HG03139 (cell line): Measurements from ENCODE around the gene S100A8.
"Not testable (repeated sequence)": the region's sequence is repeated elsewhere in the genome, so short reads cannot be mapped to it uniquely, and the experiment has no call there.

ENCODE experiments used
- ATAC-seq: cut with Tn5 transposase; IDR thresholded peaks from one replicate; pipeline ENCODE4 v1.9.1; 2021; ENCODE audit not compliant: unreplicated experiment

Gene S100A8

GRCh38 chr1:153390938-153391710 lies at the start of gene S100A8:
TSS of gene S100A8 (minus strand) at chr1:153391073. CDS start at chr1:153390535, 538 bp downstream.
- ATAC-seq, result no peak

DNA sequence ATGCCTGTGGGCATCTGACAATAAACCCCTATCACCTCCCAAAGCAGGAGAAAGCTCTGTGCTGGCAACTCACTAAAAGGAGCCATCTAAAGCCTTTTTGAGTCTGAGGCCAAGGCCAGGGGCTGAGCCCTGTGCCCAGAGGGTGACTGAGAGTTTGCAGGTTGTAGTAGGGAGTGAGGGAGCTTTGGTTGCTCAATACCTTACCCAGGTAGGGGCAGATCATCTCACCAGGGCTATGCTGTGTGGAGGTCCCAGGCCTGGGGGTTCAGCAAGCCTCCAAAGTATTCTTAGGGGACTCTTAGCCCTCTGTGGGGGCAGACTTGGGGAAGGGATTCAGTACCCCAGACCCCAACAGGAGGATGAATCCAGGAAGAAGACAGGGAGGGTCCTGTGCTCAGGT lies 48.4 kb upstream of the S100A8 start:
- ATAC-seq, result no peak

DNA sequence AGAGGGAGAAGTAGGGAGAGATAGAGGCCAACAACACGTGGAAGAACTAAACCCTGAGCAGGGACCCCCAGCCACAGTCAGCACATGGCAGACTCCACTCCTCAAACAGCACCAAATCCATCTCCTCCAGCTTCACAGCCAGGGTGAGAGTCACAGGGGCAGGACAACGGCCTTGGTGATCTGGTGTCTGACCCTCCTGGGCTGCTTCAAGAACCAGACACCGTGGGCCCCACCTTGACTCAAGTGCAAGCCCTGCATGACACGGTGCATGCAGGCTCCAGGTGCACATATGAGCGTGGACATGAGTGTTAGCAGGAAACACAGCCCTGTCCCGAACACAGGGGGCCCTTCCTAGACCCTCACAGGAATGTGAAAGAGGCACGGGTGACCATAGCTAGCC lies 47.7 kb upstream of the S100A8 start:
- no peak for ATAC-seq

GRCh38 chr1:153437236-153437635 lies 46.4 kb upstream of the S100A8 start:
- no peak for ATAC-seq

GRCh38 chr1:153434746-153435455 lies 44.0 kb upstream of the S100A8 start:
- ATAC-seq, result no peak

DNA sequence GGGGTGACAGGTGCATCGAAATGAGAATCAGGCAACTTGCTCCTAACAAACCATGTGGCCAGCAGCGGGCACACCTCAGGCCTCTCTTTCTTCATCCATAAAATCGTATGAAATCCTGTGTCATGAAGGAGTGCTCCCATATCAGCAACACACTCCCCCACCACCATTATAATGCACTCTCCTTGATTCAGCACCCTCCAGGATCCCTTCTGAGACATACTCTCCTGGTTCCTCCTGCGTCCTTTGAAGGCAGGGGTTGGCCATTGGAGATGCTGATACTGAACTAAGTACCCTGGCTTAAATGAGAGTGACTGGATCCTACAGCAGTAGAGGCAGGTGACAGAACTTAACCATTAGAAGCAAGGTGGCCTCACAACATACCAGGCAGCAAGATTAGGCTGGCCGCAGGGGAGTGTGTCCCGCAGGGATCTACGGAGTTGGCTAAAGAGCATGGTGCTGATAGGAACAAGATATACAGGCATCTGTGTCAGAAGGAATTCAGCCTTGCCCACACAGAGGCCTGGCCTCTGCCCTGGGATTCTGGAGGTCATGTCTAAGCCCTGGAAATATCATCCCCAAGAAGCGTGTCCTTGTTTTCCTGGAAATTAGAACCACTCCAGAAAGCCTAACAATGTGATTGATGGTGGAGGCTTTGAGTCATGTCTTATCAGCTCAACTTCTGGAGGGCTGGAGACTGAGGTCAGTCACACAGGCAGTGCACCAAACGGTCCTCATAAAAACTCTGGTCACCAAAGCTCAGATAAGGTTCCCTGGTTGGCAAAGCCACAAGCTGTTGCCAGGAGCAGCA lies 42.2 kb upstream of the S100A8 start:
- no peak for ATAC-seq

- no peak for ATAC-seq
Observed at GRCh38 chr1:153431928-153432327, 41.1 kb upstream of the S100A8 start.

DNA sequence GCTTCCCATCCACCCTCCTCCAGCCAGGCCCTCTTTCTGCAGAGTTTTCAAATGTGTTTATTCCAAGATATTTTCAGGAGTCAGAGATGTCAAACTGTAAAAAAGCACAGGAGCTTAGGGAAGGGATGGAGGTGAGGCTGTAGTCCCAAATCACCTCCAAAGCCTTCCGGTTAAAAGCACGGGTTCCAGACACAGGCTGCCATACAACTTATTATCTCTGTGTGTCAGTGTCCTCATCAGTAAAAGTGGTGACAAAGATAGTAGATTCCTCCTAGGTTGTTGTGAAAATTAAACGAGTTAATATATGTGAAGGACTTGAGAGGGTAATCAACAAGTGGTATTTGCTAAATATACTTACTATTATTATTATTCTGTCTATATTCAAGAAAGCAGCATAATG lies 40.6 kb upstream of the S100A8 start:
- no peak for ATAC-seq

DNA sequence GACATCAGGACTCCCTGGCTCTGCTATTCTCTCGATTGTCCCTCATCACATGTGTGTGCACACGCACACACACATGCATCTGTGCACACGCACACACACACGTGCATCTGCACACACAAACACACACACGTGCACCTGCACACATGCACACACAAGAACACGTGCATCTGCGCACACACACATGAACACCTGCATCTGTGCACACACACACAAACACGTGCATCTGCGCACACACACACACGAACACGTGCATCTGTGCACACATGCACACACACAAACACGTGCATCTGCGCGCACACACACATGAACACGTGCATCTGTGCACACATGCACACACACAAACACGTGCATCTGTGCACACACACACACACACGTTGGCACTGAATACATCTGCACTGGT lies 40.1 kb upstream of the S100A8 start:
- no peak for ATAC-seq

DNA sequence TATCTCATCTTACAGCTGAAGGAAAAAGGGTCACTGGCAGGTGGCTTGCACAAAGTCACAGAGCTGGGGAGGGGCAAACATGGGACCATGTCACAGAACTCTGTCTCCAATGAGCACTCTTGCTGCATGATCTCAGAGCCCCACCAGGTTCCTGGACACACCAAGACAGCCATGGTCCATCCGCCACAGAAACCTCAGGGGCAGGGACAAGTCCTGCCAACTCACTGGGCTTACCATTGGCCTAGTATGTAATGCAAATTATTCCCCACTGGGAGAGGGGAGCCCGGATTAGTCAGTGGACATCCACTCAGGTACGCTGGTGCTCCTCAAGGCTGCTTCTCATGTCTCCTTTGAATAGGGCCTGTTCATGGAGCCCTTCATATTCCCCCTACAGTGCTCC lies 39.7 kb upstream of the S100A8 start:
- ATAC-seq, result no peak

DNA sequence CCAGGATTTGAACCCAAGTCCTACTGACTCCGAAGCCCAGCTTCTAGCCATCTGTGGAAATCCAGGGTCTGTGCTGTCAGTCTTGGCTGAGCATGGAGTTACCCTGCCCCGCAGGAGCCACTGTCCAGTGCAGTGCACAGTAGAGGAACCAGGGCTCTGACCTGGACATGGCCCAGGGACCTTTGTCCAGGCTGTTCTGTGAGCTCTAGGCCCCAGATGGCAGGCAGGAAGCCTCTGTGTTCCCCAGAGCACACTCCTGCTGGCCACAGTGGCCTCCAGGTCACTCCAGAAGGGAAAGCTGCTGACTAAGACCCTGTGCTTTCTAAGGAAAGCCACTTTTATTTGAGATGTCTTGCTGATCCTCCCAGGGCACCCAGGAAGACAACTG lies 39.3 kb upstream of the S100A8 start:
- no peak for ATAC-seq

- ATAC-seq, result no peak
Observed at GRCh38 chr1:153429266-153430165, 38.6 kb upstream of the S100A8 start.

- ATAC-seq, result no peak
Observed at GRCh38 chr1:153428791-153429190, 37.9 kb upstream of the S100A8 start.

DNA sequence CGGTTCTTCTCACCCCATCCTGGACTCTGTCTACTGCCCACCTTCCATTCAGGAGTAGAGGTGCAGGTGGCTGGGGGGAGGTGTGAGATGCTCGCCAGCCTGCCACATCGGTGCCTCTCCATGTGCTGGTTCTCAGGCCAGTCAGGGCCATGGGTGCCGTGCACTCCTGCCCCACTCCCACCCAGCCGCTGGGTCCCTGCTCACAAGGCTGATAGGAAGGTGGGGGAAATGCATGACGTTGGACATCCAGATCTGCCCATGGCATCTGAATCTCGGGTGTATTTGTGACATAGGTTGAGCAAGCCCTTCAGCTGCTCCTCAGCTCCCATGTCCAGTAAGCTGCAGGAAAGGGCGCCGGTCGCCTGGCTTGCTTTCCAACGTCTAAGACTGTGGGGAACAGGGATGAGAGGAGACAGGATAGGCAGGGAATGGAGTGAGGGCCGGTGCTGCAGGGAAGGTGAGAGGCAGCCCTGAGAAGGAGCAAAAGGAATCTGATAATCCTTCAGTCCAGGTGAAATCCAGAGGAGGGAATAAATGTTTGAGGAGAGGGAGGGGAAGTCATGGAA lies 37.3 kb upstream of the S100A8 start:
- no peak for ATAC-seq

GRCh38 chr1:153426809-153427208 lies 35.9 kb upstream of the S100A8 start:
- no peak for ATAC-seq

GRCh38 chr1:153422450-153423068 lies 31.7 kb upstream of the S100A8 start:
- no peak for ATAC-seq

- no peak for ATAC-seq
Observed at GRCh38 chr1:153420306-153420705, 29.4 kb upstream of the S100A8 start.

DNA sequence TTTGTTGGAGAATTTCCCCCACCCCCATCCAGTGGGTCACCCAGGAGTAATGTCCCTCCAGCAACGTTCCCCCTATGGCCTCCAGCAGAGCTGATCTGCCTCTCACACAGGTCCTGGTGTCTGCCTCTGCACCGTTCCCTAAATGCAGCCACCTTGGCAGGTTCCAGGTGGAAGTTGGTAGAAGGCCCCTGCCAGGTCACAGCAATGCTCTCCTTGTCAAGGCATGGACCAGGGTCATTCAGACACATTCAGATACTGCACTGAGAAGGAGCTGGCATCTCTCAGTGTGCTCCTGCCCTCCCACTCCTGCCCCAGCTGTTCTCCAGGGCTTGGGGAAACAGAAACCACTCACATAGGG lies 28.5 kb upstream of the S100A8 start:
- not testable (repeated sequence) for ATAC-seq

DNA sequence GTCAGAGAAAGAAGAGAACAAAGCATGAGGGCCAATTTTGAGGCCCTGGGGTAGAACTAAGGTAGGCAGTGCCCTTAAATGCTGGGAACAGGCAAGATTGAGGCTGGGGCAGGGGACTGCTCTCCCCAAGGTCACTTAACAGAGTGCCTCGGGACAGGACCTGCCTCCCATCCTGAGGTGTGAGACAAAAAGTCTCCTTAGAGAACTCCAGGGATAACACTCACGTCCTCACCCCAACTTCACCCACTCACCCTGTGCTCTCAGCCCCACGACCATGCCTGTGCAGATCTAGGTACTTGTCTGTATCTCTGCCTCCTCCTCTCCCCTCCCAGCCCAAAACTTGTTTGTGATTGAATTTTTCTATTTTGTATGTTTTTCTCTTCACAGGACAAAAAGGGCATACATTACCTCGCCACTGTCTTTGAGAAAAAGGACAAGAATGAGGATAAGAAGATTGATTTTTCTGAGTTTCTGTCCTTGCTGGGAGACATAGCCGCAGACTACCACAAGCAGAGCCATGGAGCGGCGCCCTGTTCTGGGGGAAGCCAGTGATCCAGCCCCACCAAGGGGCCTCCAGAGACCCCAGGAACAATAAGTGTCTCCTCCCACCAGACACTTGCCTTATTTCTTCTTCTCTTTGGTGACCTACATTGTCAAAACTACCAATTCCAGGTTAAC lies 28.0 kb upstream of the S100A8 start:
- ATAC-seq, result not testable (repeated sequence)
